Activated T-cell treated with anti-CD3 and anti-CD28 coated beads for 4 hours (primary cell): ENCODE measurements around the gene ANKFY1.
"Not testable (repeated sequence)": the region's sequence is repeated elsewhere in the genome, so short reads cannot be mapped to it uniquely, and the experiment has no call there.

Experiments
- DNase-seq: peaks from one replicate; pipeline ENCODE4 v3.0.0-alpha.2; 2020

The ANKFY1 gene

GRCh38 chr17:4255271-4255670 is 8.5 kb downstream of the ANKFY1 start:
- not testable (repeated sequence) for DNase-seq

DNA sequence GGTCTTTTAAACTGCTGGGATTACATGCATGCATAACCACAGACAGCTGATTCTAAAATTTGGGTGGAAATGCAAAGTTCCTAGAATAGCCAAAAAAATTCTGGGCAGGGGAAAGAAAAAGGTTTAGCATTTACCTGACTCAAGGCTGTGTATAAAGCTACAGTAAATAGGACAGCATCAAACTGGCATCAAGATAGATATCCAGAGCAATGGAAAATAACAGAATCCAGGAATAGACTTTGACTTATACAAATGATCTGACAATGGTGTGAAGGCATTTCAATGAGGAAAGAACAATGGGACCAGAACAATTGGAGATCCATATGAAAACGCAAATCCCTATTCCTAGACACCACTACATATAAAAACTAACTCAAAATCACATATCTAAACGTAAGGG is 12.9 kb downstream of the ANKFY1 start:
- no peak for DNase-seq

DNA sequence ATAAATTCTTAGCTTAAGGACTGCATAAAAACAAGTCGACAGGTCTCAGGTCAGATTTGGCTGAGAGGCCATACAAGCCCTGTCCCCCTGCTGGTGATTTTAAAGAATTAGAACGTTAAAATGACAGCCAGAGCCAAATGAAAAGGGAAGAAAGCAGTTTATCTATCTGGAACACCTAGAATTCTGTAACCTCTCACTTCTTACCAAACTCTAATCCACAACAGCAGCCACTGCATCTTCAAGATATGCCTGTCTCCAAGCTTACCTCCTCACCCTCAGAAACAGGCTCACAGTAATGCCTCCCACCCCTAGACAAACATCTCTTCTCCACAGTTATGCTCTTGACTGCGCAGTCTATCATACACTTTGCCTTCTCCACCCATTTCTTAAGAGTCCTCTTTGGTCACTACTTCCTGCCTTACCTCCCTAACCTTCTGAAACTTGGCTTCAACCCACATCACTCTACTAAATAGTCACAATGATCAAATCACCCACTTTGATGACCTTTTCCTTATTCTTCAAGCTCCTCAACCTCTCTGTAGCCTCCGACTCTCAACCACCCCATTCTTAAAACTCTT is 14.2 kb downstream of the ANKFY1 start:
- no peak for DNase-seq

- no peak for DNase-seq
Measured at GRCh38 chr17:4248504-4249277, 15.1 kb downstream of the ANKFY1 start.

DNA sequence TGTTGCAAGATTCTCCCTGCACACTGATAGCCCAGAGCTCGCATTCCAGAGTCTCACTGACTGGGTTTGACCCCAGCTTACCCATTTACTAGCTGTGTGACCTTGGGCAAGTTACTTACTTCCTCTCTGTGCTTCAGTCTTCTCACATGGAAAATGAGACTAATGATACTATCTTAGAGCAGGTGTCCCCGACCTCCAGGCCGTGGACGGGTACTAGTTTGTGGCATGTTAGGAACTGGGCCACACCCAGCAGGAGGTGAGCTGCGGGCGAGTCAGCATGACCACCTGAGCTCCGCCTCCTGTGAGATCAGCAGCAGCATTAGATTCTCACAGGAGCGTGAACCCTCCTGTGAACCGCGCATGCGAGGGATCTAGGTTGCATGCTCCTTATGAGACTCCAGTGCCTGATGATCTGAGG is 15.8 kb downstream of the ANKFY1 start:
- DNase-seq, result no peak

DNA sequence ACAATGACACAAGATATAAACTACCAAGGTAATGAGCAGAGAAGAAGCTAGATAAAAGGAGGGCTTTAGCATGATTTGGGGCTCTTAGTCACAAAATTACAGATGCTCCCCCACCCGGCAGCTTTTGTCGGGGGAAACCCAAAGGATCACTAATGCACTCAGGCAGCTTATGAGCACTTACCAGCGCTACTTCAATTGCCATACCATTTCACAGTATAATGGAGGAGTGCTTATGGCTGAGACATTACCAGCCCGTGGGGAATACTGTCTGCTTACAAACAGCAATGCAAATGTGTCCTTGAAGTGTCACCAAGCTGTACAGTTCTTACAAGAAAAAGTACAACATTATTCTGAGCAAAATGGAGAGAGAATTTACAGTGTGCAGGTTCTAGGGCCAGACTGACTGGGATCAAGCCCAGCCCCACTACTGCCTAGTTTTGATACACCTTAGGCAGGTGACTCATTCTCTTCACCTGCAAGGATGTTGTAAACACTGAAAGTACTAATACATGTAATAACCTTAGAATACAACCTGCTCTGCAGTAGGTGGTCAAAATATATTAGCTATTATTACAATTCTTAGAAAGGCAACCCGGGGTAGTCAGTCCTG is 16.3 kb downstream of the ANKFY1 start:
- DNase-seq, result no peak

DNA sequence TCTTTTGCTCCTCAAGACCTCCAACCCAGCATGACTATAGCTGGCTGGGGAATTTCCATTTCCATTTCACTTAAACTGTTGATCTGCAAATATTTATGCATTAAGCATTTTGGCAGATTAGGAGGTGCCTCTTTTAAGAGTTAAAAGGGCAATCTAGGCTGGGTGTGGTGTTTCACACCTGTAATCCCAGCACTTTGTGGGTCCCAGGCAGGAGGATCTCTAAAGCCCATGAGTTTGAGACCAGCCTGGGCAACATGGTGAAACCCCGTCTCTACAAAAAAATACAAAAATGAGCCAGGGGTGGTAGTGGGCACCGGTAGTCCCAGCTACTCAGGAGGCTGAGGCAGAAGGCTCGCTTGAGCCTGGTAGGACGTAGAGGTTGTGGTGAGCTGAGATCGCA is 17.1 kb downstream of the ANKFY1 start:
- DNase-seq, result no peak

- no peak for DNase-seq
Measured at GRCh38 chr17:4241535-4241934, 22.2 kb downstream of the ANKFY1 start.

GRCh38 chr17:4236456-4236855 is 27.3 kb downstream of the ANKFY1 start:
- no peak for DNase-seq

DNA sequence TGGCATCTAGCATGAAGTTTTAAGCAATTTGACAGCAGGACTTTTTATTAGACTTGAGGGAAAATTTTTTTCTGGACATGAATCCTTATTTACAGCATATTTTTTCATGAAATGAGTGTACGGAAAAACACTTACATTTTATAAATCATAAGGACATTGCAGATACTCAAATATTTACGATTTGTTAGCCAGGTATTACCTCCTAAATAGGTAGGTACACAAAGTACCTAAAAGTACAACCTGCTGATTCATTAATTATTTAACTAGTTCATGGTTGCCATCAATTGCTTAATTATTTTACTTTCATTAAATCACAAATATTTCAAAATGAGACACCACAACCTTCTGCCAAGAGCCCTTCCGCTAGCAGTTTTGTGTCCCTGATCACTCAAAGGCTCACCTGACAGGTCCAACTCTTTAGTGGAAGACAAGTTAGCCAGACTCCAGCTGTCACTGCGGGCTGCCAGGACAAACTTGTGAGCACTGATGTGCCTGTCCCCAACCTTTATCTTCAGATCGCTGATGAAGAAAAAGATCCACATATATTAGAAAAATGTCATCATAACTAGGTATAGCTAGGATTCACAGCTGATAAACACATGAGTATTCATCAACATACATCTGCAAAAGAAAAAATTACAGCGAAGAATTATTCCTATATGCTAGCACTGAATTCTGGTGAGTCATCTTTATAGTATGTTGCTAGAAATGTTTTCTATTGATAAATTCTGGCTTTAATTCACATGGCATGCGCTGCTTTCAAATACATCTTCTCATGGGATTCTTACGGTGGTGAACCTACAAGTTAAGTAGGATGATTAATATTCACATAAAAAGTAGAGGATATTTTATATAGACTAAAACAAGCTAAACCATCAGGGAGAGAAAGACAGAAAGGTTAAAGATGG is 28.2 kb downstream of the ANKFY1 start:
- DNase-seq, result no peak

DNA sequence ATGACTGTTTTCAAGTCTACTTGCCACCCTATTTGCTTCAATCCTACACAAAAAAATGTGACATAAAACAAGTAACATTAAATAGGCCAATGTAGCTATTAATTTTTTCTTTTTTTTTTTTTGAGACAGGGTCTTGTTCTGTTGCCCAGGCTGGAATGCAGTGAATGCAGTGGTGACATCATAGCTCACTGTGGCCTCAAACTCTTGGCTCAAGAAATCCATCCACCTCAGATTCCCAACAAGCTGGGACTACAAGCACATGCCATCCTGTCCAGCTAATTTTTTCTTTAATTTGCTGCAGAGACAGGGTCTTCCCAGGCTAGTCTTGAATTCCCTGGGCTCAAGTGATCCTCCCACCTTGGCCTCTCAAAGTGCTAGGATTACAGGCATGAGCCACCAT is 29.4 kb downstream of the ANKFY1 start:
- no peak for DNase-seq

- DNase-seq, result no peak
Measured at GRCh38 chr17:4233668-4234258, 30.0 kb downstream of the ANKFY1 start.

DNA sequence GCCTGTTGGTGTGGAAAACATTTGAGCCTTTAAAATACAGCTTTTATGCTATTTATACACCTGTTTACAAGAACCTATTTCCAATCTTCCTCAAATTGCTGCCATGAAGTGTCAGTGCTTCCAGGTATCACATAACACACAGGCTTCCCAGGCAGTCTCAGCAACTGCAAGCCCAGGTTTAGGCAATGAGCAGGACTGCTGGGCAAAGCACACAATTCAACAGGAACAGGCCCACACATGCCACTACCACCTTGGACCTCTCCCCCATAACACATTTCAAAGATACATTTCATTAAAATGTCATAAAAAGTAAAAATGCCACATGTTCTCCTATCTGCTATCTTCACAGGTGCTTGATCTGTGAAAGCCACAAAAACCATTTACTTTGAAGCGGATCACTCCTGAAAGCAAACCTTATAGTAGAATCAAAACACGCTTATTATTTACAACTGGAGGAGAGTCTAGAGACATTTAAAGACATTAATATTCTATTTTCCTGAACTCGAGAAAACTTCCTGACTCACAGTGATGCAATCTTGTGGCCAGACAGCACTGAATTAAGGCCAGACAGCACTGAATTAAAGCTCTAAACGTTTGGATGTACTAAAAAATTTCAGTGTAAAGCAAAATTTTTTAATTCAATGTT is 31.5 kb downstream of the ANKFY1 start:
- no peak for DNase-seq

DNA sequence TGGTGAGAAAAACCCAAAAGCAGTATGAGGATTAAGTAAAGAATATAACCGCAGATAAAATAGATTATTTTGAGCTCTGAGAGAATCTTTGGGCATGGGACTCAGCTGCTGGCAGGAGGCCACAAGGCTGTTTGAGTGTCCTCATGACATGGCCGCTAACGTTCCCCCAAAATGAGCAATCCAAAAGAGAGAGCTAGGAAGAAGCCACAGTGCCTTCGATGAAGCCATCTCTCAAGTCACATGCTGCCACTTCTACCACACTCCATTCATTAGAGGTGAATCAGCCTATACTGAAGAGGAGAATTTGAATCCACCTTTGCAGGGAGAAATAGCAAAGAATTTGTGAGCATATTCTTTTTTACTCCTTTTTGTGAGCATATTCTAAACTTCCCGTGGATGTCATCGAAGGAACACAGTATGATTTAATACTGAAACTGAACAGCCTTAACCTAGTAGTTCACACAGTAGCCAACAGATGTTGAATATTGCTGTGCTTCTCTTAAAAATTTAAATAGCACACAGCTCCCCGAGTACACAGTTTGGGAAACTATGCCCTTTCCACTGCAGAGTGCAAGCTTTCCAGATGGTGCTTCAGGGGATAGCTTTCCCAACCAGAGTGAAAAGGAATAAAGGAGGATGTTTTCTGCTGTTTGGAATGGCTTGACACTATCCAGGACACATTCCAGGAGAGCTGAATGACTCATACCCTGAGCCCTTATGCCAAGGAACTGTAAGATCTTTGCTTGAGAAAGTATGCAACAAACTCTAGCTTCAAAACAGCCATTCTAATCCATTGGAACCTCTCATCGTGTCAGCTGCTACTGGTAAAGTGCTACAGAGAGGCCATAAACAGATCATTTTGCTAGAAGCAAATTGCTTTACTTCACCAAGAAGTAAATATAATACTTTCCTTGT is 33.9 kb downstream of the ANKFY1 start:
- DNase-seq, result no peak

DNA sequence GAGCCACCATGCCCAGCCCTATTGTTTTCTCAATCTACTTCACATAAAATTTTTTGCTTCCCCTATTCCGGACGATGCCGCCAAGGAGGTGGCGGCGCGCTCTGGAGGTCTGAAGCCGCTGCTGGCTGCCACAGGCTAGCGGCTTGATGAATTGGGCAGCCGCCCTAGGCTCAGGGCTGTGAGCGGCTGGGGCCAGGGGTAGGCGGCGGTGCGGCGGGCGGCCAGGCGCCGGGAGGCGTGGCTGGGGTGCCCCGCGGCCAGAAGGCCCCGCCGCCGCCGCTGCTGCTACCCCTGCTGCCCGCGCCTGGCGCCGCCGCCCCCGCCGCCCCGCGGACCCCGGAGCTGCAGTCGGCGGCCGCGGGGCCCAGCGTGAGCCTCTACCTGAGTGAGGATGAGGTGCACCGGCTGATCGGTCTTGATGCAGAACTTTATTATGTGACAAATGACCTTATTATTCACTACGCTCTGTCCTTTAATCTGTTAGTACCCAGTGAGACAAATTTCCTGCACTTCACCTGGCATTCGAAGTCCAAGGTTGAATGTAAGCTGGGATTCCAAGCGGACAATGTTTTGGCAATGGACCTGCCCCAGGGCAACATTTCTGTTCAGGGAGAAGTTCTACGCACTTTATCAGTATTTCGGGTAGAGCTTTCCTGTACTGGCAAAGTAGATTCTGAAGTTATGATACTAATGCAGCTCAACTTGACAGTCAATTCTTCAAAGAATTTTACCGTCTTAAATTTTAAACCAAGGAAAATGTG is 41.7 kb downstream of the ANKFY1 start:
- DNase-seq, result no peak

DNA sequence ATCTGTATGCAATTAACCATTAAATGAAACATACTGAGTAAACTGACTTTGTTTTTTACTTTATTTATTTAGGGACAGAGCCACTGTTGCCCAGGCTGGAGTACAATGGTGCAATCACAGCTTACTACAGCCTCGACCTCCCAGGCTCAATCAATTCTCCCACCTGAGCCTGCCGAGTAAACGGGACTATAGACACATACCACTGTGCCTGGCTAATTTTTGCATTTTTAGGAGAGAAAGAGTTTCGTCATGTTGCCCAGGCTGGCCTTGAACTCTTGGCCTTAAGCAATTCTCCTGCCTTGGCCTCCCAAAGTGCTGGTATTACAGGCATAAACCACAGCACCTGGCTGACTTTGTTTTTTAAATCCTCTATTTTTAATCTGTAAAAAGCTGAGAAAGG is 42.6 kb downstream of the ANKFY1 start:
- DNase-seq, result no peak

DNA sequence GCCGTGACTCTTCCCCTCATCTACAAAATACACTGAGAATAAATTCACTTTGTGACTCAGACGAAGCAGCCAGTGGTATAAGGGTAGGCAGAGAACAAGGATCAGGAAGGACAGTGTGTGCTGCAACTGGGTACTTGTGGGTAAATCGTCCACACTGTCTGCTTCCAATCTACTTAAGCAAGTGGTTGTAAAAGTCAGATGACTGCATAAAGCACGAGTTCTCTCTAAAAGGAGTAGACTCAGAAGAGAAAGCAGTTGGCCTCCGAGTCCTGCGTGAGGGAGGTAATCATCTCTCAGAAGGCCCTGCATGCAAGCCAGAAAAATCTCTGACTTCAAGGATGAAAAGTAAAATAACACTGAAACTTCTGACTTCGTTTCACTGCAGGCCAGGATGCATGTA is 43.1 kb downstream of the ANKFY1 start:
- no peak for DNase-seq

DNA sequence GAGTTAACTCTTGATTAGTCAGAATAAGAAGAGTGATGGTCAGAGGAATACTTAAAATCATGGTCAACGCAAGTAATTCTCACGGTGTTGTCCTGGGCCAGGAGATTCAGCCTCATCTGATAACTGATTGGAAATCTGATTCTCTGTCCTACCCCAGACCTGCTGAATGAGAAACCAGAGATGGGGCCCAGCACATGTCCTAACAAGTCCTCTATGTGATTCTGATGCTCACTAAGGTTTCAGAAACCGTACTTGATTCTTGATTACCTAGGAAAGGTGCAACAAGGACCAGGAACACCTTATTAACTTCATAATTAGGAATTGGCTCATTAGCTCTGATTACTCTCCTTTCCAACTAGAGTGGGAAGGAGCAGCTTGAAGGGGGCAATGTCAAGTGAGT is 44.5 kb downstream of the ANKFY1 start:
- DNase-seq, result no peak

DNA sequence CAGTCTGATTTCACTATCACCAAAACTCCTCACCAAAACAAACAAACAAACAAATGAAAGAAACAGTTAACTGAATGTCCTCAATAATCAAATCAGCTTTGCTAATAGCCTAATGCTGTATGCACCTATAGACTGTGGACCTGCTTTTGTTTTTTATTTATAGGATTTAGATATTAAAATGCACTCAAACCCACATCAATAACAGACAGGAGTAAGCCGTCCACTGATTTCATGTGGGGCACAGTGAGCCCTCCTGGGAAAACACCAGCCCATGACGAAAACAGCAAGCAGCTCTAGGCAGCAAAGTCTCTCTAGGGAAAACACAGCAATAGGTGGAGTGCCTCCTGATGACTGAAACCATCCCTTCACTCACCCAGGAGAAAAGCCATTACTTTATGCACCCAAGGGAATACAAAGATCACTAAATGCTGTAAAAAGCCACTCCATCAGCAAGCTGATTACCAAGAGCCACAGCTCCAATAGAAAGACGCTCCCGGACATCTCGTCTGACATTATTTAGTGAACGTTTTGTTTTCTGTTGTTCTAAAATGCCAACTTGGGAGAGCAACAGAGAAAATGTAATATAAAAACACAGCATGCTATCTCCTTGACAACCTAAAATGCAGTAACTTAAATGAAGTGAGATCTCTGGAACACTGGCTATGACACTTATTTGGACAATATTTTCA is 47.8 kb downstream of the ANKFY1 start:
- DNase-seq, result no peak

DNA sequence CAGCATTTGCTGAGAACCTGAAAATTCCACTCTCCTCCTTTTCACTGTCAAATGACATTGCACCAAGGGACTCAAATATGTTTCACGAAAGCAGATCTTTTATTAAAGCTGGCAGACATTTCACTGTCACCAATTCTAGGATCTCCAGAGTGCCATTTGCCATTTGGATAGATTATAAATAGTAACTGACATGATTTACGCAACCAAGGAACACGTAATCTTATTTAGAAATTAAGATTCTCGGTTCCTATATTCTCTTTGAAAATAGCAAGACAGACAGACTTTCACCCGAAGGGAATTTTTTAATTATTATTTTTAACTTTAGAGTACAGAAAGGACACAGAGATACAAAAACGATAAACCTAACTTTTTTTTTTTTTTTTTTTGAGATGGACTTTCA is 49.6 kb downstream of the ANKFY1 start:
- no peak for DNase-seq
